SU-DHL-6 (cell line): Measurements from ENCODE around the gene EGFL6.

ENCODE experiments used
- H2AFZ ChIP-seq: fragments of 200-600 bp; sonication (generic); 2 replicates; pipeline ENCODE4 v1.6.1; 2014; ENCODE audit warnings: low read depth, mild to moderate bottlenecking, moderate library complexity, mixed read lengths, antibody characterized with exemption, low read length; ENCODE audit not compliant: severe bottlenecking
- H3F3A ChIP-seq: fragments of 200-600 bp; shearing (Covaris generic); 2 replicates; pipeline ENCODE4 v1.6.0; 2016; ENCODE audit warnings: antibody characterized with exemption, mild to moderate bottlenecking; ENCODE audit not compliant: insufficient read depth
- H3K27ac ChIP-seq: fragments of 200-600 bp; sonication (generic); 2 replicates; pipeline ENCODE4 v1.5.1; 2016; ENCODE audit warnings: low read depth, mild to moderate bottlenecking, low read length, moderate library complexity, mixed read lengths
- H3K27me3 ChIP-seq: fragments of 200-600 bp; sonication (generic), shearing (Covaris generic); 2 replicates; pipeline ENCODE4 v1.6.0; 2014; ENCODE audit warnings: mild to moderate bottlenecking, low read length
- H3K36me3 ChIP-seq: fragments of 200-600 bp; sonication (generic); 2 replicates; pipeline ENCODE4 v1.6.1; 2014; ENCODE audit warnings: mild to moderate bottlenecking, low read length, mixed read lengths
- H3K4me2 ChIP-seq: fragments of 300-600, 200-600 bp; shearing (Covaris generic), sonication (generic); 2 replicates; pipeline ENCODE4 v1.6.0; 2014; ENCODE audit warnings: low read length, low read depth, mild to moderate bottlenecking; ENCODE audit not compliant: poor library complexity, severe bottlenecking
- H3K4me3 ChIP-seq: fragments of 200-600 bp; sonication (generic); 2 replicates; pipeline ENCODE4 v1.5.1; 2014; ENCODE audit warnings: antibody characterized with exemption, low read length, mild to moderate bottlenecking, mixed read lengths; ENCODE audit not compliant: insufficient read depth, poor library complexity, severe bottlenecking
- H3K79me2 ChIP-seq: fragments of 200-600 bp; sonication (generic); 2 replicates; pipeline ENCODE4 v1.6.1; 2014; ENCODE audit warnings: mild to moderate bottlenecking, low read length, moderate library complexity; ENCODE audit not compliant: insufficient read depth
- H3K9ac ChIP-seq: fragments of 200-600 bp; sonication (generic); 2 replicates; pipeline ENCODE4 v1.7.0; 2014; ENCODE audit warnings: mild to moderate bottlenecking, low read length
- H3K9me2 ChIP-seq: fragments of 200-600 bp; sonication (generic); replicated peaks from 2 replicates; pipeline ENCODE4 v1.6.1; 2014; ENCODE audit warnings: low read length; ENCODE audit not compliant: insufficient read depth
- H3K9me3 ChIP-seq: fragments of 200-600 bp; sonication (generic); 2 replicates; pipeline ENCODE4 v1.6.1; 2014; ENCODE audit warnings: low read length, mixed read lengths; ENCODE audit not compliant: insufficient read depth
- H4K20me1 ChIP-seq: fragments of 200-600 bp; sonication (generic); 2 replicates; pipeline ENCODE4 v1.6.1; 2014; ENCODE audit warnings: low read depth, mild to moderate bottlenecking, antibody characterized with exemption, low read length, moderate library complexity, mixed read lengths
- CTCF ChIP-seq: fragments of 200-600 bp; sonication (generic); IDR thresholded peaks from one replicate; pipeline ENCODE4 v1.5.1; 2017; ENCODE audit warnings: antibody characterized with exemption, mild to moderate bottlenecking, low read length, moderate library complexity; ENCODE audit not compliant: insufficient read depth, poor library complexity, severe bottlenecking
- EZH2phosphoT487 ChIP-seq: fragments of 200-600 bp; sonication (generic), shearing (Covaris generic); conservative IDR thresholded peaks from 2 replicates; pipeline ENCODE4 v1.6.1; 2018; ENCODE audit warnings: mild to moderate bottlenecking, antibody characterized with exemption, low read length, moderate library complexity, mixed read lengths

EGFL6 gene

GRCh38 chrX:13569479-13570260, at the start of gene EGFL6:
Gene EGFL6 (plus strand): TSS chrX:13569601. CDS start chrX:13569862, 261 bp downstream.
- Histone ChIP-seq H3K27me3 (no peaks in the 10 kb centered on the region), H4K20me1 (no peaks in the 10 kb centered on the region), H3F3A (no peaks in the 10 kb centered on the region), H3K79me2 (no peaks in the 10 kb centered on the region), H3K36me3 (no peaks in the 10 kb centered on the region), H3K9me3 (no peaks in the 10 kb centered on the region), H3K9me2 (no peaks in the 10 kb centered on the region), H2AFZ (no peak within 1 kb of the TSS), H3K9ac (no peak within 1 kb of the TSS), H3K27ac (no peak within 1 kb of the TSS), H3K4me3 (no peak within 1 kb of the TSS), H3K4me2 (no peak within 1 kb of the TSS)
- no peak for TF ChIP-seq CTCF
- no peak for TF ChIP-seq EZH2phosphoT487

GRCh38 chrX:13520351-13520750, 49.0 kb upstream of the EGFL6 start:
- no peak overlapping the region for H3K4me3 ChIP-seq
- H2AFZ ChIP-seq = no peak overlapping the region
- H3K36me3 ChIP-seq = no peaks in the 10 kb centered on the region
- no peaks in the 10 kb centered on the region for H3K9me3 ChIP-seq
- H3K79me2 ChIP-seq = no peaks in the 10 kb centered on the region
- no peak overlapping the region for H3K27ac ChIP-seq
- no peak overlapping the region for H3K9ac ChIP-seq
- H3K4me2 ChIP-seq = no peak overlapping the region
- TF ChIP-seq CTCF (no peak), EZH2phosphoT487 (no peak)
- H3K27me3 ChIP-seq = no peaks in the 10 kb centered on the region
- no peaks in the 10 kb centered on the region for H3F3A ChIP-seq
- no peaks in the 10 kb centered on the region for H3K9me2 ChIP-seq
- H4K20me1 ChIP-seq = no peaks in the 10 kb centered on the region

- Histone ChIP-seq H3K27me3 (no peaks in the 10 kb centered on the region), H3K36me3 (no peaks in the 10 kb centered on the region), H3K27ac (no peak overlapping the region), H3K4me2 (no peak overlapping the region), H3K9me2 (no peaks in the 10 kb centered on the region), H3K4me3 (no peak overlapping the region), H4K20me1 (no peaks in the 10 kb centered on the region), H3F3A (no peaks in the 10 kb centered on the region), H3K79me2 (no peaks in the 10 kb centered on the region), H3K9me3 (no peaks in the 10 kb centered on the region), H3K9ac (no peak overlapping the region), H2AFZ (no peak overlapping the region)
- TF ChIP-seq EZH2phosphoT487 (no peak), CTCF (no peak)
Measured at GRCh38 chrX:13520936-13521335, 48.5 kb upstream of the EGFL6 start.
